HCT116 (cell line): ENCODE results near the gene ANO10. TPM values are rescaled to one million over a fixed set of nuclear protein-coding genes. Genes with fewer than 3 reads are reported as not detected.

Experiments used
- ATAC-seq: fragments of 200-7000 bp; cut with Tn5 transposase; 2 replicates; pipeline ENCODE4 v1.9.1; 2020; ENCODE audit warnings: mild to moderate bottlenecking, moderate library complexity
- BruUV-seq: library from RNA; stranded (reverse); fragments of 400-500 nt; replicated peaks from 2 replicates; lab custom pipeline; 2021; lab: Mats Ljungman, UMichigan
- CTCF ChIA-PET: fragments of 300-600 bp; sonication (Branson Sonifier 250); formaldehyde crosslinking; loops from one replicate; lab custom pipeline; 2021; ENCODE audit warnings: antibody characterized with exemption; lab: Charles Lee
- POLR2A ChIA-PET: fragments of 300-600, 350-600 bp; sonication (Branson Sonifier 250); formaldehyde crosslinking; loops from one replicate; lab custom pipeline; 2021; ENCODE audit warnings: antibody characterized with exemption; lab: Charles Lee
- RAD21 ChIA-PET, 2 experiments: fragments of 300-600 bp; sonication (Branson Sonifier 250); formaldehyde crosslinking; loops; one replicate each; lab custom pipeline; 2023; ENCODE audit warnings: low total read pairs in 2 of 2; ENCODE audit not compliant: uncharacterized antibody in 2 of 2, unreplicated experiment in 2 of 2, low non-redundant PET in 1 of 2; lab: Charles Lee
- DNase-seq: peaks from one replicate; pipeline ENCODE4 v3.0.0-alpha.2; 2010; ENCODE audit warnings: low read depth, low spot score
- H2AFZ ChIP-seq: fragments of 200-600 bp; shearing (Covaris generic), sonication (generic); 2 replicates; pipeline ENCODE4 v1.6.1; 2017; ENCODE audit warnings: low read depth, mixed run types, mixed read lengths, antibody characterized with exemption, low read length; ENCODE audit not compliant: poor library complexity, severe bottlenecking
- H3K27ac ChIP-seq: 2 replicates; pipeline ENCODE4 v1.5.1; 2012; ENCODE audit warnings: low read depth, low read length
- H3K27me3 ChIP-seq: fragments of 200-600 bp; sonication (generic); 2 replicates; pipeline ENCODE4 v1.6.1; 2016; ENCODE audit warnings: mixed run types, low read length, mixed read lengths; ENCODE audit not compliant: insufficient read depth
- H3K36me3 ChIP-seq, 2 experiments: fragments of 200-500 bp in 1 of 2; fragments of 200-600 bp in 1 of 2; sonication (Bioruptor generic) in 1 of 2; sonication (generic) in 1 of 2; 2 replicates each; pipeline versions ENCODE4 v1.5.1 to v1.6.1; 2014 to 2016; ENCODE audit warnings: low read length in 2 of 2, inconsistent platforms in 1 of 2, mixed read lengths in 1 of 2, mixed run types in 1 of 2; ENCODE audit not compliant: insufficient read depth in 2 of 2, control insufficient read depth in 1 of 2
- H3K4me1 ChIP-seq, 2 experiments: fragments of 200-600 bp in 1 of 2; sonication (generic) in 1 of 2; 2 replicates each; pipeline versions ENCODE4 v1.5.1 to v1.6.1; 2012 to 2017; ENCODE audit warnings: low read length in 2 of 2, inconsistent platforms in 1 of 2, mild to moderate bottlenecking in 1 of 2, mixed read lengths in 1 of 2, mixed run types in 1 of 2, moderate library complexity in 1 of 2; ENCODE audit not compliant: insufficient read depth in 2 of 2, control insufficient read depth in 1 of 2
- H3K4me2 ChIP-seq: fragments of 200-600 bp; sonication (generic); 2 replicates; pipeline ENCODE4 v1.6.1; 2017; ENCODE audit warnings: mixed run types, low read length, mixed read lengths
- H3K4me3 ChIP-seq, 2 experiments: fragments of 200-600 bp in 1 of 2; sonication (generic) in 1 of 2; replicated peaks in 1 of 2; 2 replicates each; pipeline ENCODE4 v1.5.1; 2011 to 2016; ENCODE audit warnings: low read length in 2 of 2, control low read depth in 1 of 2, low read depth in 1 of 2, mild to moderate bottlenecking in 1 of 2, mixed read lengths in 1 of 2, mixed run types in 1 of 2
- H3K79me2 ChIP-seq: fragments of 200-600 bp; sonication (generic); 2 replicates; pipeline ENCODE4 v1.6.1; 2017; ENCODE audit warnings: mild to moderate bottlenecking, mixed run types, low read length, moderate library complexity, mixed read lengths; ENCODE audit not compliant: insufficient read depth
- H3K9ac ChIP-seq: fragments of 200-600 bp; sonication (generic); 2 replicates; pipeline ENCODE4 v1.6.1; 2016; ENCODE audit warnings: low read length, mixed read lengths
- H3K9me2 ChIP-seq: fragments of 200-600 bp; sonication (generic), shearing (Covaris generic); 2 replicates; pipeline ENCODE4 v1.6.1; 2017; ENCODE audit warnings: mixed run types, mild to moderate bottlenecking, moderate library complexity; ENCODE audit not compliant: insufficient read depth
- H3K9me3 ChIP-seq, 2 experiments: fragments of 200-500 bp in 1 of 2; fragments of 200-600 bp in 1 of 2; sonication (Bioruptor generic) in 1 of 2; sonication (generic) in 1 of 2; 2 replicates each; pipeline ENCODE4 v1.6.1; 2014 to 2017; ENCODE audit warnings: low read length in 2 of 2, mixed read lengths in 2 of 2, inconsistent platforms in 1 of 2, low read depth in 1 of 2, mild to moderate bottlenecking in 1 of 2, mixed run types in 1 of 2, moderate library complexity in 1 of 2; ENCODE audit not compliant: control insufficient read depth in 1 of 2, insufficient read depth in 1 of 2
- H4K20me1 ChIP-seq: fragments of 200-600 bp; sonication (generic), shearing (Covaris generic); 2 replicates; pipeline ENCODE4 v1.6.1; 2017; ENCODE audit warnings: mixed run types, mild to moderate bottlenecking, moderate library complexity; ENCODE audit not compliant: insufficient read depth
- CBX3 ChIP-seq: IDR thresholded peaks from 2 replicates; pipeline ENCODE4 v1.6.1; 2012; ENCODE audit warnings: low read depth
- CEBPB ChIP-seq: IDR thresholded peaks from 2 replicates; pipeline ENCODE4 v1.6.1; 2012; ENCODE audit warnings: low read depth
- EGR1 ChIP-seq: IDR thresholded peaks from 2 replicates; pipeline ENCODE4 v1.6.1; 2012; ENCODE audit warnings: low read depth
- ELF1 ChIP-seq: IDR thresholded peaks from 2 replicates; pipeline ENCODE4 v1.6.1; 2012; ENCODE audit warnings: low read depth, borderline replicate concordance
- EZH2 ChIP-seq: fragments of 200-600 bp; sonication (generic); IDR thresholded peaks from 2 replicates; pipeline ENCODE4 v1.6.1; 2017; ENCODE audit warnings: antibody characterized with exemption, mixed run types
- EZH2phosphoT487 ChIP-seq: fragments of 200-600 bp; IDR thresholded peaks from 2 replicates; pipeline ENCODE4 v1.6.1; 2018; ENCODE audit warnings: antibody characterized with exemption, borderline replicate concordance
- FOSL1 ChIP-seq: IDR thresholded peaks from 2 replicates; pipeline ENCODE4 v1.6.1; 2012; ENCODE audit warnings: low read depth
- JUND ChIP-seq: IDR thresholded peaks from 2 replicates; pipeline ENCODE4 v1.6.1; 2012
- POLR2A ChIP-seq: IDR thresholded peaks from 2 replicates; pipeline ENCODE4 v1.7.0; 2011; ENCODE audit warnings: borderline replicate concordance; ENCODE audit not compliant: insufficient read depth, insufficient read length; ENCODE audit errors: extremely low read depth
- POLR2AphosphoS5 ChIP-seq: IDR thresholded peaks from 2 replicates; pipeline ENCODE4 v1.6.1; 2011; ENCODE audit warnings: mild to moderate bottlenecking, low read depth, low read length, moderate library complexity
- RAD21 ChIP-seq: IDR thresholded peaks from 2 replicates; pipeline ENCODE4 v1.6.1; 2012; ENCODE audit warnings: low read depth, mild to moderate bottlenecking
- SIN3A ChIP-seq: IDR thresholded peaks from 2 replicates; pipeline ENCODE4 v1.6.1; 2012; ENCODE audit warnings: low read depth
- SP1 ChIP-seq: IDR thresholded peaks from 2 replicates; pipeline ENCODE4 v1.6.1; 2012; ENCODE audit warnings: low read depth
- TCF7L2 ChIP-seq: IDR thresholded peaks from 2 replicates; pipeline ENCODE4 v1.7.0; 2011; ENCODE audit warnings: borderline replicate concordance, inconsistent platforms; ENCODE audit not compliant: insufficient read depth, insufficient read length; ENCODE audit errors: extremely low read depth
- YY1 ChIP-seq: IDR thresholded peaks from 2 replicates; pipeline ENCODE4 v1.6.1; 2011; ENCODE audit warnings: low read length, low read depth, moderate library complexity, mild to moderate bottlenecking; ENCODE audit not compliant: insufficient replicate concordance; ENCODE audit errors: extremely low read depth
- ZFX ChIP-seq: fragments of 450-650 bp; IDR thresholded peaks from 2 replicates; pipeline ENCODE4 v1.6.1; 2017
- ZNF274 ChIP-seq: fragments of 200-500 bp; sonication (Bioruptor generic); IDR thresholded peaks from 2 replicates; pipeline ENCODE4 v1.6.1; 2014; ENCODE audit warnings: mild to moderate bottlenecking, low read depth, low read length, inconsistent platforms
- intact Hi-C: fragments of 100-400 bp; cut with micrococcal nuclease; formaldehyde crosslinking; loops from 2 replicates; pipeline ENCODE4 v1.10.0; 2022
- total RNA-seq: library from RNA; stranded (reverse); gene quantifications from one replicate; pipeline ENCODE4 v1.2.1, GENCODE V29; 2021; ENCODE audit not compliant: unreplicated experiment
- TF ChIP-seq, protein P1 (sequence below): IDR thresholded peaks from 2 replicates; pipeline ENCODE4 v1.6.1; 2012

The ANO10 gene
- total RNA-seq, 1 experiment from 2014 or later, result 13.3 TPM

DNA sequence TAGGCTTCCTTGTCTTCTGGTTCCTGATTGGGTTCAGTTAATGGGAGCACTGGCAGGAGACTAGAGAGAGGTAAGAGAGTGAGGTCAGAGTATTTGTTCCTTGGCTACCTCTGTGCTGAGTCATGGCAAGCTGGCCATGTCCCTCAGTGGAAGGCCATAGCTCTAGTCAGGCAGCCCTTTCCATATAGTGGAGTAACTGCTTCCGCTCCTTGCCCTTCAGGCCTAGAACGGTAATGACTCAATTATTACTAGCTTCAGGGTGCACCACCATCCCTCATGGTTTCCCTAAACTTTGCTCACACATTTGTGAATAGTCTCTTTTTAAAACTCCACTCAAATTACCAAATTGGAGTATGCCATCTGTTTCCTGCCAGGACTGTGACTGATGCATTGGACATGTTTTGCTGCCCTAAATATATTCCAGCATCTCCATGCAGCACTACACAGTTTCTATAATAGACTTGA lies 10.5 kb upstream of the ANO10 start:
- Histone ChIP-seq H2AFZ (peak overlapping the region; percentile 36), H3K27me3 (no peaks in the 10 kb centered on the region), H3K4me3 (no peak overlapping the region), H3K27ac (no peak overlapping the region), H3K4me2 (peak overlapping the region; percentile 44), H3K9ac (no peak overlapping the region), H4K20me1 (no peaks in the 10 kb centered on the region), H3K36me3 (no peaks in the 10 kb centered on the region), H3K9me2 (no peaks in the 10 kb centered on the region), H3K4me1 (peaks cover 0 to 7% of the 10 kb centered on the region in 2 experiments; a peak in 2 of 4 replicates), H3K9me3 (no peaks in the 10 kb centered on the region), H3K79me2 (no peaks in the 10 kb centered on the region)
- no TSS peak for BruUV-seq
- intact Hi-C loops, result no loop called here
- no peak for DNase-seq
- POLR2A ChIA-PET, result no interaction called here
- RAD21 ChIA-PET, result no interaction called here
- TF ChIP-seq CBX3 (no peak), CEBPB (no peak), SIN3A (no peak), FOSL1 (no peak), EZH2 (no peak), ZNF274 (no peak), POLR2AphosphoS5 (no peak), SP1 (no peak), EGR1 (no peak), ELF1 (no peak), YY1 (no peak), ZFX (no peak), TCF7L2 (no peak), POLR2A (no peak), EZH2phosphoT487 (no peak), RAD21 (no peak), JUND (no peak)
- TF ChIP-seq, protein P1, sequence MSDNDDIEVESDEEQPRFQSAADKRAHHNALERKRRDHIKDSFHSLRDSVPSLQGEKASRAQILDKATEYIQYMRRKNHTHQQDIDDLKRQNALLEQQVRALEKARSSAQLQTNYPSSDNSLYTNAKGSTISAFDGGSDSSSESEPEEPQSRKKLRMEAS, result no peak
- ATAC-seq, result peak; percentile 70
- CTCF ChIA-PET, result no interaction called here
